Tongue (tissue), 2 donors: ENCODE measurements around the gene HAGH. TPM values are rescaled to one million over a fixed set of nuclear protein-coding genes. Genes with fewer than 3 reads are reported as not detected.
A peak's percentile ranks its signal among the peaks of the same experiment; 100 is the strongest.

Source experiments
- DNase-seq: peaks from one replicate; pipeline ENCODE4 v3.0.0-alpha.2; 2015
- total RNA-seq: library from RNA; depleted of rRNA; stranded (reverse); fragments of >200 nt; gene quantifications from one replicate; pipeline ENCODE4 v1.2.3, GENCODE V29; 2014

HAGH gene
- total RNA-seq, 1 donor from 2014 or later, result 104 TPM

GRCh38 chr16:1786242-1787055 is 40.2 kb downstream of the HAGH start:
- DNase-seq, result no peak

- DNase-seq, result no peak
These were observed 40.8 kb downstream of the HAGH start for GRCh38 chr16:1785846-1786170.

GRCh38 chr16:1784977-1785845 is 41.4 kb downstream of the HAGH start:
- DNase-seq, result no peak

- DNase-seq, result peak; percentile 100
These were observed 44.0 kb downstream of the HAGH start, which contains the start of the genes NUBP2 and SPSB3 for GRCh38 chr16:1782408-1783264. Gene NUBP2 (plus strand): TSS chr16:1782960. CDS start chr16:1783021, 61 bp downstream. Gene SPSB3 (minus strand): TSS chr16:1782571. CDS start chr16:1781483, 1,088 bp downstream.

- no peak for DNase-seq
These were observed 44.7 kb downstream of the HAGH start for GRCh38 chr16:1781758-1782407.

GRCh38 chr16:1781254-1781653 is 45.4 kb downstream of the HAGH start:
- no peak for DNase-seq

- no peak for DNase-seq
These were observed 46.0 kb downstream of the HAGH start for GRCh38 chr16:1780677-1781072.

- no peak for DNase-seq
These were observed 46.6 kb downstream of the HAGH start for GRCh38 chr16:1779741-1780676.

- no peak for DNase-seq
These were observed 47.4 kb downstream of the HAGH start for GRCh38 chr16:1779234-1779701.

- no peak for DNase-seq
These were observed 48.1 kb downstream of the HAGH start for GRCh38 chr16:1778200-1779179.

- no peak for DNase-seq
These were observed 49.0 kb downstream of the HAGH start for GRCh38 chr16:1777375-1778199.

GRCh38 chr16:1776991-1777374 is 49.6 kb downstream of the HAGH start:
- DNase-seq, result no peak

- no peak for DNase-seq
These were observed 50.0 kb downstream of the HAGH start for GRCh38 chr16:1776672-1776955.

- DNase-seq, result no peak
These were observed 50.6 kb downstream of the HAGH start for GRCh38 chr16:1775846-1776671.

GRCh38 chr16:1775006-1775845 is 51.4 kb downstream of the HAGH start:
- no peak for DNase-seq

GRCh38 chr16:1774448-1774780 is 52.2 kb downstream of the HAGH start:
- DNase-seq, result no peak
